RCC 7860 (cell line): ENCODE data around the gene OLFM2.
A peak's percentile ranks its signal among the peaks of the same experiment; 100 is the strongest.
"Not testable (repeated sequence)": the region's sequence is repeated elsewhere in the genome, so short reads cannot be mapped to it uniquely, and the experiment has no call there.

ENCODE experiments used
- DNase-seq: peaks from one replicate; pipeline ENCODE4 v3.0.0-alpha.2; 2015; ENCODE audit warnings: low spot score
- FAIRE-seq: peaks from 2 replicates; lab custom pipeline; 2012; peaks lifted over from hg19 to GRCh38; lab: Jason Lieb, UNC

The OLFM2 gene

DNA sequence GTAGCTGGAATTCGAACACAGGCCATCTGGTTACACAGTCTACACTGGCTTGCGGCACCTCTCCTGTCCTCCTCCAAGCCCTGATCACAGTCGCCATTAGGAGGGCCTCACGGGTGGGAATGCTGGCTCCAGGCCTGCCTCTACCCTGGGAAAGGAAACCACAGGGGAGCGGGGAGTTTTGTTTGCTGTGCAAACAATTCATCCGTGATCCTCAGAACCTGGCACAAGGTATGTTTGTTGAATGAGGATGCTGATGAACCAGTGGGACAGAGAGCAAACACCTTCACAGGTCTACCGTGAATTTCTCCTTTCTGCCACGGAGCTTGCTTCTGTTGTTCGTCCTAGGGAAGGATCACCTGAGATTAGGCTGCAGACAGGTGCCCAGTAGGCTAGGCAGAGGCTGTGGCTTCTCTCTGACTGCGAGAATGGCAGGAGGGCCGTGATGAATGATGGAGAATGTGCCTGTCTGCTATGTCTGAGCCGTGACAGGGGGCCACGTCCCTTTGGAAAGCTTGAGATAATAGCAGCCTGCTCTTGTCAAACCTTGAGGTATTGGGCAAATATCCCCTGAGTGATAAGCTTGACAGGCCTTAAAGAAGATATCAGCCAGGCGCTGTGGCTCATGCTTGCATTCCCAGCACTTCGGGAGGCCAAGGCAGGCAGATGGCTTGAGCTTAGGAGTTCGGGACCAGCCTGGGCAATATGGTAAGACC lies 64.5 kb downstream of the OLFM2 start:
- no peak for DNase-seq
- no peak for FAIRE-seq

DNA sequence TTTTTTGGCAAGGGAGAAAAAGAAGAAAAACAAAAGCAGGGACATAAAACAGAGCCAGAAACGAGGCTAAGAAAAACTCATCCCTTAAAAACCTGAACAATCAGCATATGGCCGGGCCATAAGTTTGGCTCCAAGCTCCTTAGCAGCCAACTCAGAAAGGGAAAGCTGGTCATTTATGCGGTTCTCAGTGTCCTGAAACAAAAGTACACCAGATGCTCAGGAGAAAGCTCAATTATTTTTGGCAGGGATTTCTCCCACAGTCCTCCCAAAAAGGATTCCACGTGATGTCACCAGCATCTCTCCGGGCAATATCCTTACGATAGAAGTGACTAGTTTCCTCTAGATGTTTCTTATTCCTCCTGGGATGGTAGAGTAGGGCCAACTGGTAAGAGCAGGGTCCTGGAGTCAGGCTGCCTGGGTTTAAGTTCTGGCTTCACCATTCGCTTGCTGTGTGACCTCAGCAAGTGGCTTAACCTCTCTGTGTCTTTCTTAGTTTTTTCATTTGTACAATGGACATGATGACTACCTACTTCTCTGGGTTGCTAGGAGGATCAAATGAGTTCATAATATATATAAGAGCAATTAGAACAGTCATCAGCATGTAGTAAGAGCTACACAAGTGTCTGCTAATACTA lies 67.2 kb downstream of the OLFM2 start:
- no peak for FAIRE-seq
- DNase-seq: no peak

DNA sequence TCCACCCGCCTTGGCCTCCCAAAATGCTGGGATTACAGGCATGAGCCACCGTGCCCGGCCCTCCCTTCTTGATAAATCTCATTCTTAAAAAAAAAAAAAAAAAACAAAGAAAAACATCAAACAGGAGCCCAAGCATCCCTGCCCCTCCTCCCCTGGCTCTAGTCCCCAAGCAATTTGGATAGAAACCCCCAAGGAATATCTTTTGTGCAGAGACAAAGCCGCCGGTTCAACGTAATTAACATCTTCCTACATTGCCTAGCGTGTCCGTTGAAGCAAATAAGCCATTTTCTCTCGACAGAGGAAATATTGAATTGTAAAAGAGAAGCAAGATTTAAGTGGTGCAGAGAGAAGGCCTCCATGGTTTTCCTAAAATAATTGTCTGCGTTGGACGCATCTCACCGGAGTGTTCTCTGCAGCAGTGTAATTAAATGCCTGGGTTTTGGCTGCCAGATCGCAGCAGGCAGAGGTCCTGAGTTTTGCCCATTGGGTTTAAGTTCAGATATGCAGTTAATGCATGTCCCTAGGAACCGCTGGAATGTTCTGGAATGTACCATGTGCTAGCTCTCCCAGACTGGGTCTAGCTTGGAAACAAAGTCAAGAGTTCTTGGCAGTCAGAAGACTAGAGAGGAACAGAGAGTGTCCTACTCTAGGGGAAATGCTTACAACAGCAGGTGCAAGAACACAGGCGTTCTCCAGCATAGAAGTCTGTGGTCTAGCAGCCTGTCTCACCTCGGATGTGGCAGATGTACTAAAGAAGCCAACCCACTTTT lies 70.4 kb downstream of the OLFM2 start:
- no peak for FAIRE-seq
- no peak for DNase-seq

DNA sequence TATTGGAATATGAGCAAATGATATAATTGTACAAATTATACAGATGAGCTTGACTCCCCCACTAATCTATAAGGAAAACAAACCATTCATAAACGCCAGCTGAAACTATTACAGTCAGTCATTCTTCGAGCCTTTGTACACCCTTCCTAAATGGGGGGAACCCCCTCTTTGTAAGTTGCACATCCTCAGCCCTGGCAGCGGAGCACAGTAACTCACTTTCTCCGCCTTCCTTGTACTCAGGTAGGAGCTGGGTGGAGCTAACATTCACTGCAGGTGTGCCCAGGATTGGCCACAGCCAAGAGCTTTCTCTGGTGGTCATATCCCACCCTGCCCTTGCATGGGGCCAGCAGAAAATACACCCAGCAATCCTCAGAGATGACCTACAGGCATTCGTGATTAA lies 72.6 kb downstream of the OLFM2 start:
- no peak for DNase-seq
- no peak for FAIRE-seq

DNA sequence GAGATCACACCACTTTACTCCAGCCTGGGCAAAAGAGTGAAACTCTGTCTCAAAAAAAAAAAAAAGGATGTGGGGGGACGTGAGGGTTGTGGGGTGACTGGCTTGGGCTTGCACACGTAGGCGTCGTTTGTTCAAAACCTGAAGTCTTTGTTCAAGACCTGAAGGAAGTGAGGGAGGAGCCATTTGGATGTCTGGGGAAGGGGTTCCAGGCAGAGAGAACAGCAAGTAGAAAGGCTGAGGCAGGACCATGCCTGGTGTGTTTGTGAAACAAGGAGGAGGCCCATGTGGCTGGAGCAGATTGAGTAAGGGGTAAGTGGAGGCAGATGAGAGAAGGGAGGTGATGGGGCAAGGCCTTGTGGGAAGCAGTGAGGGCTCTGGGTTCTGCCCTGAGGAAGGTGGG lies 73.4 kb downstream of the OLFM2 start:
- FAIRE-seq (no peak), DNase-seq (no peak)

DNA sequence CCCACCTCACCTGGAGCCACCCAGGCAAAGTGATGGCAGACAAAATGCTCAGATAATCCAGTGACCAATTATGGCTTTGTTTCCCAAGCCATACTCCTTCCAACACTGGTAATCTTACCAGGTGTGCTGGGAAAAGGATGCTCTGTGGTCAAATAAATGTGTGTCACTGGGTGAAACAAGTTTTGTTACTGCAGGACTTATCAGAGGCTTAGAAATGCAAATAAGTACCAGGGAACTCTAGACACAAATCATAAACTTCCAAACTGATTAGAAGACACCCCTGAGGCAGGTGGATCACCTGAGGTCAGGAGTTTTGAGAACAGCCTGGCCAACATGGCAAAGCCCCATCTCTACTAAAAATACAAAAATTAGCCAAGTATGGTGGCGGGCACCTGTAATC lies 74.8 kb downstream of the OLFM2 start:
- no peak for FAIRE-seq
- no peak for DNase-seq

DNA sequence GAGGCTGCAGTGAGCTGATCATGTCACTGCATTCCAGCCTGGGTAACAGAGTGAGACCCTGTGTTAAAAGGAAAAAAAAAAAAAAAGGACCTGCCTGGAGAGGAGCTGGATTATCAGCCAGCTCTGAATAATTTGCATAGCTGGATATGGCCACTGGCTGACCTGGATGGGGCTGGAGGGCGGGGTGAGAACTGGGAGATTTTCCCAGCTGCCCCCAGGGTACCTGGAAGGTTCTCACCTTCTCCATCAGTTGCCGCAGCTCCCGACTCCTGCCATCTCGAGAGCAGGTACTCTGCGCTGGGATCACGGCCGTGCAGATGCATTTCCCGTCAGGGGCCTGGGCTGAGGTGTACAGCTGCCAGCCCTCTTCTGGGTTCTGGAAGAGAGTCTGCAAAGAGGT lies 75.9 kb downstream of the OLFM2 start:
- no peak for FAIRE-seq
- no peak for DNase-seq

DNA sequence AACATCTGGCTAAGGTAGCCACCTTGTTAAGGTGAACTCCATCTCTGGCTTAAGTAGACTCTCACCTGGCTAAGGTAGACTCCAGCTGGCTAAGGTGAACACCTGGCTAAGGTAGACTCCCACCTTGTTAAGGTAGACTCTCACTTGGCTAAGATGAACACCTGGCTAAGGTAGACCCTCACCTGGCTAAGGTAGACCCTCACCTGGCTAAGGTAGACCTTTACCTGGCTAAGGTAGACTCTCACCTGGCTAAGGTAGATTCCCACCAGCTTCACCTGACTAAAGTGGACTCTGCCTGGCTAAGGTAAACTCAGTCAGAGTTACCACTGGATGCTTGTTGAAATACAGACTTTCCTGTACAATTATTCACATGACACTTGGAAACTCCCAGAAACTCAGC lies 77.5 kb downstream of the OLFM2 start:
- no peak for FAIRE-seq

DNA sequence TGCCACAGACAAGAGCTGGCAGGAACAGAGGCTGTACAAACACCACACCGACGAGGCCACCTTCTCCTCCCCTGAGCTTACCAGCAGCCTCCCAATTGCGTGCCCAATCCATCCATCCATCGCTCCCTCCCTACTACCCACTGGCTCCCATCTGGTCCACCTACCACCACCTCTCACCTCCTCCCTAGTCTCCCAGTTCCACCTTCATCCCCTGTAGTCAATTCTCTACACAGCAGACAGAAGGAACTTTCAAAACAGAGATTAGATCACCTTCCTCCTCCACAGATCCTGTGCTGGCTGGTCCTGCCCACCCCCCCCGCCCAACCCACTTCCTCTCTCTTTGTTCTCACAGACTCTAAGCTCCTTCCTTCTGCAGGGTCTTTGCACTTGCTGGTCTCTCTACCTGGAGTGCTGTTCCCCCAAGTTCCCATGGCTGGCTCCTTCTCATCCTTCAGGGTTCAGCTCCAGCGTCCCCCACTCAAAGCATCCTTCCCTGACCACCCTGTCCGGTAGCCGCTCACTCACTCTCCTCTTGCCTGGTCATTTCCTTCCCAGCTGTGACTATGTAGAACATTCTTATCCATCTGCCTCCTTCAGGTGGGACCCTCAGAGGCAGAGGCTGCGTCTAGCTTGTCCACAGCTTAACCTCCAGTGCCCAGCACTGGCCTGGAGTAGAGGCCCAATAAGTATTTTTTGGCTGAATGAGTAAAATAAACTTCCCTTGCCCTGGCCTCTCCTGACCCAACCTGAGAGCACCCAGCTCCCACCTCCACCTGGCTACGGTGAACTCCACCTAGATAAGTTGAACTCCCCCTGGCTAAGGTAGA lies 78.2 kb downstream of the OLFM2 start:
- no peak for FAIRE-seq
- no peak for DNase-seq

More for the DNA sequence above, 77.5 kb downstream of the OLFM2 start:
- no peak for DNase-seq

DNA sequence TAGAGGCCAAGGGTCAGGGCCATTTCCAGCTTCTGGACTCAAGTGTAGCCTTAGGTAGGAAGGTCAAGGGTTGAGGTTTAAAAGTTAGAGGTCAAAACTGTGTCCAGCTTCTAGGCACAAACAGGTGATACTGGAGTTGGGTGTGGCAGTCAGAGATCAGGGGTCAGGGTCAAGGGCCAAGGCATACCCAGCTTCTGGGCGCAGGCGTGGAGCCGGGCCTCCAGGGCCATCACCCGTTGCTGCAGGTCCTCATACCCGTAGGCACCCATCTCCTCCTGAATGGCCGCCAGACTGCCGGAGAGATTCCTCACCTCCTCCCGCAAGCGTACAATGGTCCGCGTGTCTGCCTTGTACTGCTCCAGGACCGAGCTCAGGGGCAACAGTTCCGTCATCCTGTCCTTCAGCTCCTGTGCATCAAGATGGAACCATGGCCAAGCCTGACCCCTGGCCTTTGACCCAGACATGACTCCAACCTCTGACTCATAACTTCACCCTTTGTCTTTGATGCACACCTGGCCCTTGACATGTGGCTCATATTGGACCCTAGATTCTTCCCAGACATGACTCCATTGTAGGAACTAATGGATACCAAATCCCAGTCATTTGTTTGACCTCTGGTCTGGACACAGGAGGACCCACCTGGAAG lies 79.1 kb downstream of the OLFM2 start:
- no peak for DNase-seq
- FAIRE-seq: no peak

DNA sequence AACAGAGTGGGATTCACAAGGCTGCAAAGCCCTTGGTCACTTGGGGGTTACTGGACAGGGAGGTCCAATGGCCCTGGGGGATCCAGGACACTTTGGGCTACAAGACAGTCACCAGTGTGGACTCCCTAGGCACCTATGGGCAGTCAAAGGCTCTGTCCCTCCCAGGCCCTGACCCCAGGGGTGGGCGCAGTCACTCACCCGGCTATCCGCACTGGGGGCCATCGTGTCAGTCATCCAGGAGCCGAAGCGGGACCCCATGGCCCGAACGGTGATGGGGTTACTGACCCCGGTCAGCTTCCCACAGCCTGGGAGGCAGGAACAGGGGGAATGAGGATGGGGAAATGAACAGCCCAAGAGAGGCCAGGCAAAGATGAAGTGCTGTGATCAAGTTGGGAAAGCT lies 79.7 kb downstream of the OLFM2 start:
- DNase-seq: no peak
- FAIRE-seq: no peak

DNA sequence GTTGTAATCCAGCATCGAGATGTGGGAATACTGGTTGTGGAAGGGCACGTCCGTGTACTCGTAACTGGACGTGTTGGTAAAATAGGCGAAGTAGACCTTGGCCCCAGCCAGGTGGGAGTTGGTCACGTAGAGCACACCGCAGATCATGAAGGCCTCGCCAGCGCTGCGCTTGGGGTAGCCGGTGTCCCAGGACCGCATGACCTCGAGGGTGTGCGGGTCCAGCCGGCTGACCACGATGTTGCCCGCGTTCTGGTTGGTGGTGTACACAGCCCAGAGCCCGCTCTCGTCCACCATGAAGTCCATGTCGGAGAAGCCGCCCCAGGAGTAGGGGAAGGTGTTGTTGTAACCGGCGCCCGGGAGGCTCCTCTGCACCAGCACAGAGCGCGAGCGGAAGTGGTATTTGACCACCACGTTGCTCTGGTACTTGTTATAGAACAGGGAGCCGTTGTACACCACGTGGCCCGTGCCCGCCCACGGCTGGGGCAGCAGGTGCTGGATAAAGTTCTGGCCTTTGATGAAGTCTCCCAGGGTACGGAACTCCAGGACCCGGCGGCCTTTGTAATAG lies 82.0 kb downstream of the OLFM2 start:
- FAIRE-seq: no peak

DNA sequence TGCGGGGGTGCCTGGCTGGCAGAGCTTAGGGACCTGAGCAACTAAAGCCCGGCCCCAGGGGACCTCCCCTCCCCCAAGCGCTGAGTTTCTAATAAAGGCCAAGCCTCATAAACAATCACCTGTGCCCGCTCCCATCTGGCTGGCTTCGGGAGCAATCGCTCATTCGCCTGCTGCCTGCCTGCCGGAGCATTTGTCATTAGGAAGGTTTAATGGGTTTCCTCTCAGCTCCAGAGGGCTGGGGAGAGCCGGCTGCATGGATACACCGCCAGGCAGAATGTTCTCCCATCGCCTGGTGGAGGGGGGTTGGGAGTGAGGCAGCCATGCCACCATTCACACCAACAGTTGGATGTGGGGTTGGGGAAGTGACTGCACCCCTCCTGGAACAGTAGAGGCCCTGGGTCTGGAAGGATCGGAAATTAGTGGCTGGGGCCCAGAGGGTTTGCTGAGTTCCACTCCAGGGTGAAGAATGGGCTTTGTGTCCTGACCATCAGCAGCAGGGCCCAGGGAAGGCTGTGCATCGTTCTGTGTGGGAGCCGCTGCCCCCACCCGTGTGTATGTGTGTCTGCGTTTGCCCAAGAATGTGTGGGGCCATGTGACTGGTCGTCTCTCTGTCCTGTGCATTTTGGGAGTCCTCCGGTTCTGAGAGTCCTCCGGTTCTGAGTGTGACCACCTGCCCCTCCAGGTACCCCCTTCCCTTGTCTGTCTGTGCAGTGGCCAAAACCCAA lies 85.9 kb downstream of the OLFM2 start:
- no peak for DNase-seq
- FAIRE-seq: no peak

More for the DNA sequence above, 82.0 kb downstream of the OLFM2 start:
- DNase-seq: no peak

DNA sequence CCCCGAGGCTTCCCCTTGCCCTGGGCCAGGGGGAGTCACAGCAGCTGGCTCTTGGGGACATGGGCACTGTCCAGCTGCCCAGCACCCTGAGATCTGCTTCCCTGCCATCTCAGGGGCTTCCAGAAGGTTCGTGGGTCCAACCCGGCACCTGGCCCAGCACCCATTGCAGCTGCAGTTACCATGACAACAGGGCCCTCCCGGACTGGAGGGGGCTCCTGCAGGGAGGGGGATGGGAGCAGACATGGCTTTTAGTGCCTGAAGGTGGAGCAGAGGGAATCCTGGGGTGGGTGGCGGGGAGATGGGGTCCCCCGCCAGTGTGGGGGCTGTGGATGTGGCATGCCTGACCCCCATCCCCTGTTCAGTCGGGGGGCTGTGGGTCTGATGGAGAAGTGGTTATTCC lies 86.5 kb downstream of the OLFM2 start:
- FAIRE-seq (no peak), DNase-seq (no peak)

DNA sequence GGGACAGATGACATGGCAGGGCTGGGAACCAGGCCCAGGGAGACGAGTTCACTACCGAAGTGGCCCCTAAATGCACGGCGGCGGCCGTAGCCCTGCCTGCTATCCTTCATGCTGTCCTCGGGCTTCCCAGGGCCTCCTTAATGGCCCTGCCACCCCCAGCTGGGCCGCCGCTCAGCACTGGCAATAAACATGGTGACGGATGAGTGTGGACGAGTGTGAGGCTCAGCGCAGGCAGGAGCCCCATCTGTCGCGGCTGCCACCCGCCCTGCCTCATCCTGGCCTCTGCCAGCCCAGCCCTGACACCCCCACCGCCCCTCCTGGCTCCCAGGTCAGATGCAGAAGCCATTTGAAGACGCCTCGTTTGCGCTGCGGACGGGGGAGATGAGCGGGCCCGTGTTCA lies 87.6 kb downstream of the OLFM2 start:
- DNase-seq: no peak
- FAIRE-seq: no peak

DNA sequence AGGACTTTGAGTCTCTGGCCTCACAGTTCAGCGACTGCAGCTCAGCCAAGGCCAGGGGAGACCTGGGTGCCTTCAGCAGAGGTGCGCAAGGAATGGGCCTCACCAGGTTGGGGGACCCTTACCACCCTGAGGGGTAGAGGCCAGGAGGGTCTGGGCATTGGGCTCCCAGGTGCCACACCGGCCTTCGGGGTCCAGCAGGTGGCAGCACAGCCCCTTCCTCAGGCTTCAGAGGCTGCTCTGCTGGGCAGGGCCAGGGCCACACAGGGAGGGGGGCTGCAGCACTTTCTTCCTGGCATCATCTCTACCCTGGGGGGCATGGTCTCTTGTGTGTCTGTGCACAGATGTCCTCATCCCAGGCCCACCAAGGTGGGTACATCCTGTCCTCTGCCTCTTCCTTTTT lies 88.3 kb downstream of the OLFM2 start:
- DNase-seq (no peak), FAIRE-seq (no peak)

DNA sequence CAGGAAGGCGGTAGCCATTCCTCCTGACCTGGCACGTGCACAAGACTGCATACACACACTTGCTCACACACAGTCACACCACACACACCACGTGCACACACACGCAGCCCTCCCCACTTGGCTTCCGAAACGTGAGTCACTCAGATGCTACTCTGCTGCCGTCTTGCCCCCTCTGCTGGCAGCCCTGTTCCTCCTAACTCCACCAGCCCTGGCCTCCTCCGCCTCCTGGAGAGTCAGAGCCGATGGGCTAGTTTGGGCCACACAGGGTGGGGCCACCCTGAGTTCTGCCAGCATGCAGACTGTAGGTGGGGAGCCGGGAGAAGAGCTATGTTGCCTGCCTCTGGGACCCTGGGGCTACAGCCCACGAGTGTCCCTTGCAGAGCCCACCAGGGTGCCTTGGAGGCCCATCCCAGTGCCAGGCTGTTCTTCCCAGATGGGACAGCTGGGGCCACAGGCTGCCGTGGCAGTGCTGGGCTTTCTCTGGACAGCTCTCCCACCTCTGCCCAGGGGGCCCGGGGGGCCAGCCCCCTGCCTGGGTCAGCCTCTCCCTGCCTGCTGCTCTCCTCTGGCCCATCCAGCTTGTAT lies 89.1 kb downstream of the OLFM2 start:
- FAIRE-seq (no peak), DNase-seq (peak; percentile 65)

DNA sequence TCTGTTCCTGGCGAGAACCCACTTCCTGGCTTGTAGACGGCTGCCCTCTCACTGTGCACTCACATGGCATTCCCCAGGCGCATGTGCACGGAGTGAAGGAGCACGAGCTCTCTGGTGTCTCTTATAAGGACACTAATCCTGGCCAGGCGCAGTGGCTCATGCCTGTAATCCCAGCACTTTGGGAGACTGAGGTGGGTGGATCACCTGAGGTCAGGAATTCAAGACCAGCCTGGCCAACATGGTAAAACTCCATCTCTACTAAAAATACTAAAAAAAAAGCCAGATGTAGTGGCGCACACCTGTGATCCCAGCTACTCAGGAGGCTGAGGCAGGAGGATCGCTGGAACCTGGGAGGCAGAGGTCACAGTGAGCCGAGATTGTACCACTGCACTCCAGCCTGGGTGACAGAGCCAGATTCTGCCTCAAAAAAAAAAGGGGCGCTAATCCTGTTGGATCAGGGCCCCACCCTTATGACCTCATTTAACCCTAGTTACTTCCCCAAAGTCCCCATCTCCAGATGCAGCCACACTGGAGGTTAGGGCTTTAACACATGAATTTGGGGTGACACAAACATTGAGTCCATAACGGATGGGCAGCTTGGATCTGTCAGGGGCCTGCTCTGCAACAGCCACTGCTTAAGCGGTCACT lies 92.6 kb downstream of the OLFM2 start:
- not testable (repeated sequence) for FAIRE-seq, DNase-seq
